SIG-M5 treated with dmso at 0.1 percent for 504 hours (cell line): Measurements from ENCODE around the gene PIEZO2.

Experiments
- DNase-seq: peaks from one replicate; lab custom pipeline; 2025; ENCODE audit not compliant: unreplicated experiment; lab: John Stamatoyannopoulos, UW

The PIEZO2 gene

DNA sequence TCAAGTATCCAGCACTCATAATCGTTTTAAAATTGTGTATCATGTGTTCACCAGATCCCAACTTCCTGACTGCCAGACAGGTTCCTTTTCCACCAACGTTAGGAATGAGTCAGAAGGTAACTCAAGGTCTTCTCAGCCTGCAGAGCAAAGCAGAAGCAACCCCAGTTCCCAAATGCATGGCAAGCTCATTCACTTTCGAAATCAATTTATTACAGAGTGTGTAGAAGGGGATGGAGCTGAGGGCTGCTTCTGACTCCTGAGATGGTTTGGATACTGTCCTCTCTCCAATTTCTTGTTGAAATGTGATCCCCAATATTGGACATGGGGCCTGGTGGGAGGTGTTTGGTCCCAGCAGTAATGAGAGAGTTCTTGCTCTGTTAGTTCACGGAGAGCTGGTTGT lies 114.5 kb downstream of the PIEZO2 start:
- DNase-seq, result no peak

GRCh38 chr18:11033503-11033902 lies 115.9 kb downstream of the PIEZO2 start:
- no peak for DNase-seq

- DNase-seq, result no peak
Measured at GRCh38 chr18:11031966-11032365, 117.4 kb downstream of the PIEZO2 start.

DNA sequence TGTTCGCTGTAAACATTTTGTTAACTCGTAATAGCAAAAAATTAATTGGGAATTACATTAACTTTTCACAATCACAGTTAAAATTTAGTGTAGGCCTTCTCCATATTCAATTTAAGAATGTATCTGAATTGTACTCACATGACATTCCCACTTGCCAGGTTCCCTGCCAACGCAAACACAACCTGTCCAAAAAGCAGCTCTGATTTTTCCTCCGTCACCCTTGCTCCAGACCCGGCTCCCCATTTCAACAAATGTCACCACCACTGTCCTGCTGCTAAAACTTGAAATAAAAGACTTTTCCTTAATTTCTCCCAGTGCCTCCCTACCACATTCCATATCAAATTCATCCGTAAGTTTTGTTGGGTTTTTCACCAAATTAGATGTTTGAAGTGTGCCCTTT lies 120.3 kb downstream of the PIEZO2 start:
- no peak for DNase-seq

DNA sequence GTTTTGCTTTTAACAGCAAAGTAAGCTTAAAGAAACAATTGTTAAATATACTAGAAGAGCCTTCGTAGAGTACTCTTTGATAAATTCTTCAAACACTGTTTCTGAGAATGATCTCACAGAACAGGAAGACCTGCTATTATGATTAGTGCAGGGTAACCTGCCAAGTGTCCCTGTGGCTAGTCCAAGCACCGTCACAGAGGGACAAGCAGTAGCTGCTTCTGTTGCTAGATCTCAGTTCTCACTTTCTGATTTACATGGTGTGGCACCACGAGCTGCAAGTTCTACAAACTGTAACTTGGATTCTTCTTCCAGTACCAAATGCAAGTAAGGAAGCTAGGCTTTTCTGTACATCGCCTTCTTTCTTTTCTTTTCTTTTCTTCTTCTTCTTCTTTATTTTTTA lies 121.5 kb downstream of the PIEZO2 start:
- DNase-seq, result no peak

DNA sequence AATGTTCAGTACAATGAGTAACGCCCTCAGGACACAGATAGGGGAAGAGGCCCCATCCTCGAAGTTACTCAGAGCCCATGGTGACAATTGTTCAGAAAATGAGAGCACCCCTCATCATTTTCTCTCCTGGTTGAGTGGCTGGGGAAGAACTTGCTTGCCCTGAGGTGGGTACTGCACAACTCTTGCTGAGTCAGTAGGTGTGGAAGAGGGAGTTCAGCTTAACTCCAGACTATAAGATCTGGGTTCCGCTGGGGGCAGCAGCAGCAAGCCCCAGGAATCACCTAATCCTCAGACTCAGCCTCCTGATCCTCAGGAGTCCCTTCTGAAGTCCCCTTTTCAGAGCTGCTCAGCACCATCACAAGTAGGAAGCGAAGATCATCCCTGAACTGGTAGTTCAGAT lies 123.7 kb downstream of the PIEZO2 start:
- DNase-seq, result no peak

DNA sequence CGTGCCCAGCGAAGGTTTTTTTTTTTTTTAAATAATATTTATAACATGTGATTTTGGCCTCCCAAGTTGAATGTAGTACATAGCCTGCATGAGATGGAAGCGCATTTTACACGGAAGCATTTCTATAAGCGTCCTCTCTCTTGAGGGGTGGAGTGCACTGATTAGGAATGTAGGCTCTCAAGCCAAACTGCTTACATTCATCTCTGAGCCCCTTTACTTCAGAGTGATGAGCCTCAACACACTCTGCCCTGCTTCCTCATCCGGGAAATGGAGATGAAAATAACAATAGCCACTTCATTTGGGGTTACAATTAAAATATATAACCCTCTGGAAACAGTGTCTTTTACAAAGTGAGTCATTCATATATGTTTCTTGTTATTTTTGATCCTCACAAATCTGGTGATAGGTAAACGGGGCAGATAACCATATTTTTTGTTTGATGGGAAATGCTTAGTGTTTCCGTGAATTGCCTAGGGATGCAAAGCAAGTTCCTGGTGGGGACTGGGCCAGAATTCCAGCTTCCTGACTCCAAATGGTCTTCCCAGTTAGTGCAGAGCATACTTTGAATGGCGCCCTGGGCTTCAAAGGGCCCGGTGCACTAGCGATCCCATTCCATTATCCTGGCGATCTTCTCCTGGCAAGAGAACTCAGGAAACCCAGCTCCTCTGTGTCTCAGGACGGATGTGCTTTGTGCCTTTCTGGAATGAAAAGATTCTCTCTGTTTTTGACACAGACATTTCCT lies 124.3 kb downstream of the PIEZO2 start:
- DNase-seq, result no peak

GRCh38 chr18:11021477-11021876 lies 127.9 kb downstream of the PIEZO2 start:
- DNase-seq, result no peak

- no peak for DNase-seq
Measured at GRCh38 chr18:11020877-11021414, 128.4 kb downstream of the PIEZO2 start.

- DNase-seq, result no peak
Measured at GRCh38 chr18:11020161-11020853, 129.1 kb downstream of the PIEZO2 start.

DNA sequence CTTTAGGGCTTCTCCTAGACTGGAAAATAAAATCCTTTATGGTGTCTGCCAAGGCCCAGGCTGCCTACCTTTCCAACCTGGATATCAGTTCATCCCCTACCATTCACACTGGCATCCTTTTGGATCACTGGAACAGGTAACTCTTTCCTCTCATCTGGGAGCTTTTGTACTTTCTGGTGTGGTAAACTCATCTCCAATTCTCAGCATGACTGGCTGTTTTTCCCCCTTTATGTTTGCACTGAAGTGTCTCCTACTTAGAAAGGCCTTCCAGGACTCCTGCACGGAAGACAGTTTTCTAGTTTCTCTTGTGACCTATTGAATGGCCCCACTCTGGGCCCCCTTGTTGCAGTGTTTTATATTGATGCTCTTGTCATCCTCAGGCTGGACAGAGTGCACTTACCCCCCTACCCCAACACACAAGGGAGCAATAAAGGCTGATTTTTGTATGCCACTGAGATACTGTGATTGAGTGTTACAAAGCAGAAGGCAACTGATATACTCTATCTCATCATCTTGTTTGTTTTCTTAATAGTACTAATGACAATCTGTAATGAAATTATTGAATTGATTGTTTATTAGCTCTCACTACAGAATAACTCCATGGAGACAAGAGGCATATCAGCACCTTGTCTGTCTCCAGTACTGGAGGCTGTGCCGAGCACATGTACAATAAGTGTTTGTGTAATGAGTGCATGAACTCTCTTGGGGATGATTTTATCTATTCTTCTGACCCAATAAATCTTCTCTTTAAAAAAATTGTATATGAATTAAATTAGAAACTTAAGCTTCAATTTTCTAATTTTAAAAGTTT lies 129.9 kb downstream of the PIEZO2 start:
- DNase-seq, result no peak

GRCh38 chr18:11009869-11010268 lies 139.5 kb downstream of the PIEZO2 start:
- no peak for DNase-seq

GRCh38 chr18:11009147-11009546 lies 140.2 kb downstream of the PIEZO2 start:
- no peak for DNase-seq

- no peak for DNase-seq
Measured at GRCh38 chr18:11008505-11008904, 140.9 kb downstream of the PIEZO2 start.

DNA sequence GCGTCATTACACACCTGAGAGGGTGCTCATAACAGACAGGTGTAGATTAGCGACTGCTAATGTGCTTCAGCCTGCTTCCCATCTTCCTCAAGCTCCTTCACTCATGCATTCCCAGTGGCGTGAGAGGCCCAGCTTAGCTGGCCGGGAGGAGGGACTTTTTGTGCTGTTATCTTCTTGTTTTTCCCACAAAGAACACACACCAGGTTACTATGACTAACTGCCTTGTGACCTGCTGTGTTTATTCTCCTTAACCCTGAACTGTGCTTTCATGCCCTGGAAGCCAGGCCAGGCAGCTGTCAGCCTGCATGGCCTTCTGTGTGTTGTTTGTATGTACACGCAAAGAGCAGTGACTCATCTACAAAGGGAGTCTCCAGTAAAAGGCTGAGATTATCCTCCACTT lies 143.8 kb downstream of the PIEZO2 start:
- peak; percentile 6 for DNase-seq

GRCh38 chr18:11004951-11005350 lies 144.4 kb downstream of the PIEZO2 start:
- DNase-seq, result no peak

DNA sequence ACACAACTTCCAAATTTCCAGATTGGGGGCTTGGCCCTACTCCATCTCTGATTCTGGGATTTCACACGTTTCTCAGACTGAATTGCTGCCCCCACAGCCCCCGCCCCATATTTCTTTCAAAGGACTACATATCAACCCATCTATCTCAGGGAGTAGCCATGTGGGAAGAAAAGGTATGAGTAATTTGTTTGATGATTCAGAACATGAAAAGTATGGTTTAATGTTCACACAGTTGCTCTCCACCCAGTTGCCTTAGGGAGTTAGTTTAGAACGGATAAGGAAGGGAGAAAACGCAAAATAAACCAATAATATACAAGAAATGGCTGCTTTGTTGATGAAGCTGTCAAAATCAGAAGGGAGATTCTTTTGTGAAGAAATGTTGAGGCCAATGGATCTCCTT lies 145.1 kb downstream of the PIEZO2 start:
- DNase-seq, result no peak

DNA sequence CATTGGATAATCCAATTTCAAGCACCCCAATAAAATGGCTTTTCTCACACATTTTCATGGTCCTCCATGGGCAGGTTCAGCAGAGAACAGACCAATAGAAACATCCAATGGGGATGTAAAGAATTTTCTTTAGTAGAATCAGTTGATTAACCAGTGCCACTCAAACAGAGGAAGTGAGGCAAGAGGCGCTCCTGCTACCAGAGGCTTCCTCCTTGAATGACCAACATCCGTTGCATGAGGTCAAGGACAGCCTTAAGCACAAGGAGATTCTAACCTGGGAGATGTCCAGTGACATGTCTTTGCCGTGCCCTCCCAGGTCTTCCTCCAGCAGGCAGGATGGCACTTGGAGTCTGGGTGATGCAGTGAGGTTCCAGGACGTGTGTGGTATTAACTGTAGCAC lies 146.6 kb downstream of the PIEZO2 start:
- no peak for DNase-seq

DNA sequence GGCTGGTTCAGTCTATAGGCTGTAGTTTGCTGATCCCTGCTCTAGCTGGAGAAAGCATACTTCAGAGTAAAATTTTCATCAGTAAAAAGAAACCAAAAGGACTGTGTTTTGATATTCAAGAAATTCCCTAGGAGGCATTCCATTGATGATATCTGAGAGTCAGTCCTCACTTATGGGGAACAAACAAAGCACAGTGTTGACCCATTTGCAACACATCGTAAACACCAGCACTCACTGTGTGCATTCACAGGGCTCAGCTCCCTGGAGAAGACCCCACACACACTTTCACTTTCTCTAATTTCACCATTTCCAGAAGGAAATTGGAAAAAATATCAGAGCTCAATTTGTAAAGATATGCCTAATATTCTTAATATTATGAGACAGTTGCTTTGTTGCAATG lies 147.1 kb downstream of the PIEZO2 start:
- DNase-seq, result no peak

- DNase-seq, result no peak
Measured at GRCh38 chr18:11000071-11000470, 149.3 kb downstream of the PIEZO2 start.

DNA sequence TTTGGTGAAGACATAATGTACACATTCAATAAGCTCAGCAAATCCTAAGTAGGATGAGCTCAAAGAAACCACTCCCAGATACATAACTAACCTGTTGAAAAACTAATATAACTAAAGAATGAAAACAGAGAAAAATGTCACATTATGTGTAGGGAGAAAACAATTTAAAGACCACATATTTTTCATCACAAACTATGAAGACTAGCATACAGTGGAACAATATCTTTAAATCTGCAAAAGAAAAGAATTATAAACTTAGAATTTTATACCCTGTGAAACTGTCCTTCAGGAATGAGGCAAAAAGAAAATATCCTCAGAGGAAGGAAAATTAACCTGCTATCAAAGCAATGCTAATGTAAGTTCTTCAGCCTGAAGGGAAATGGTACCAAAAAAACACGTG lies 151.5 kb downstream of the PIEZO2 start:
- DNase-seq, result no peak

DNA sequence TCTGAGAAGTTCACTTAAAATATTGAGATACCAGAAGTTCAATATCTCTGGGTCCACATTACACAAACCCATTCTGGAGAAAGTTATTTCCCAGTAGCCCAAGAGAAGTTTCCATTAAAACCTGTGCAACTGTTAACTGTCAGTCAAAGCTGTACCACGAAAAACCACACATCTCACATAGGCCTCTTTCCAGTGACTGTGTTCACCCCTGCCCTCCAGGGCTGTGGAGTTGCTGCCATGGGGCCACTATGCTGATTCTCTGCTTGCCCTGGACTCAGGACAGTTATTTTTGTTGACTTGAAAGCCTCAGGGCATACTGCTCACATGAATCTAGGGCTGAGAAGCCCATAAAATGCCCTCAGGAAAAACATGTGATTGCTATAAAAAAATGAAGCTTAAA lies 153.8 kb downstream of the PIEZO2 start:
- DNase-seq, result no peak
